GM21619 (cell line): ENCODE data around the gene TBC1D3B.
A peak's percentile ranks its signal among the peaks of the same experiment; 100 is the strongest.
"Not testable (repeated sequence)": the region's sequence is repeated elsewhere in the genome, so short reads cannot be mapped to it uniquely, and the experiment has no call there.

Experiments
- ATAC-seq: cut with Tn5 transposase; IDR thresholded peaks from one replicate; pipeline ENCODE4 v1.9.1; 2021; ENCODE audit not compliant: unreplicated experiment

Gene TBC1D3B

DNA sequence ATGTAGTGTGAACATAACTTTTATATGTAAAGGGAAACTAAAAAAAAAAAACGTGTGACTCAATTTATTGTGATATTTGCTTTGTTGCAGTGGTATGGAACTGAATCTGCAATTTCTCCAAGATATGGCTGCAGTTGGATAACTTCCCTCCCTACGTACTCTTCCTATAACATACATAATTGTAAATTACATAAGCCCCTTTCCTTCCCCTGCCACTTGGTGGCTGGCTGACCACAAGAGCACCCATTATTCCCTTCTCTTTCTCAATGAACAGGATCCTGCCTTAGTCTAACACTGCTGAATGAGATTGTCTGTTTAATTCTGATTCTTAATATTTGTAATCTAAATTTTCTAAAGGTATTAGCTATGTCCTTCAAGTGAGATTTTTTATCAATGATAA, 45.0 kb downstream of the TBC1D3B start:
- no peak for ATAC-seq

DNA sequence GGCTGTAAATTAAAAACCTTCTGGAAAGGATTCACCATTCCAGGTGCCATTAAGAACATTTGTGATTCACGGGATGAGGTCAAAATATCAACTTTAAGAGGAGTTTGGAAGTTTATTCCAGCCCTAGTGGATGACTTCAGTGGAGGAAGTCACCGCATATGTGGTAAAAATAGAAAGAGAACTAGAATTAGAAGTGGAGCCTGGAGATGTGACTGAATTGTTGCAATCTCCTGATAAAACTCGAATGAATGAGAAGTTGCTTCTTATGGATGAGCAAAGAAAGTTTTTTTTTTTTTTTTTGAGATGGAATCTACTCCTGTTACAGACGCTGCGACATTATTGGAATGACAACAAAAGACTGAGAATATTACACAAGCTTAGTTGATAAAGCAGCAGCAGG, 46.1 kb downstream of the TBC1D3B start:
- ATAC-seq = no peak

DNA sequence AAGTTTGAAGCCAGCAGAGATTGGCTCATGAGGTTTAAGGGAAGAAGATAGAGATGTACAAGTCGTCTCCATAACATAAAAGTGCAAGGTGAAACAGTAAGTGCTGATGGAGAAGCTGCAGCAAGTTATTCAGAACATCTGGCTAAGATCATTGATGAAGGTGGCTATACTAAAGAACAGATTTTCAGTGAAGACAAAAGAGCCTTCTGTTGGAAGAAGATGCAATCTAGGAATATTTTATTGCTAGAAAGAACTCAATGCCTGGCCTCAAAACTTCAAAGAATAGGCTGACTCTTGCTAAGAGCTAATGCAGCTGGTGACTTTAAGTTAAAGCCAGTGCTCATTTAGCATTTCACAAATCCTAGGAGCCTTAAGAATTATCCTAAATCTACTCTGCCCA, 46.8 kb downstream of the TBC1D3B start:
- ATAC-seq = no peak

DNA sequence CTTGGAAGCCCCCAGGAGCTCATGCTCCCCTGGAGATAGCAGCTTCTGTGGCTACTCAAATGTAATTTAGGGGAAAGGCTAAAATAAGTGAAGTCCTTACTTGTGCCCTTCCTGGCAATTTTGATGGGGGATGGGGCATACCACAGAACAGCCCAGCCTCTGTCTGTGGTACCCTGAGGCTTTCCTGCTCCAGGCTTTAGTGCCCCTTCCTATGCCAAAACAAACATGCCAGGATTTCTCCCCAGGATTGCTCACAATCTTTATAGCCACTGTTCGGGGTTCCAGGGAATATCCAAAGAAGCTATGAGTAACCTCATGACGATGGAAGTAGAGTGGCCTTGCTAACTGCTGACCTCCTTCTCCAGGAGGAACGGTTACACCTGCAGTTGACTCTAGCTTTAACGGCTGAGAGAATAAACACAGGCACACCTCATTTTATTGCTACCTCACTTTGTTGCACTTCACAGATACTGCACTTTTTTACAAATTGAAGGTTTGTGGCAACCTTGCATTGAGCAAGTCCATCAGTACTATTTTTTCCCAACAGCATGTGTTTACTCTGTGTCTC, 47.9 kb downstream of the TBC1D3B start:
- no peak for ATAC-seq

DNA sequence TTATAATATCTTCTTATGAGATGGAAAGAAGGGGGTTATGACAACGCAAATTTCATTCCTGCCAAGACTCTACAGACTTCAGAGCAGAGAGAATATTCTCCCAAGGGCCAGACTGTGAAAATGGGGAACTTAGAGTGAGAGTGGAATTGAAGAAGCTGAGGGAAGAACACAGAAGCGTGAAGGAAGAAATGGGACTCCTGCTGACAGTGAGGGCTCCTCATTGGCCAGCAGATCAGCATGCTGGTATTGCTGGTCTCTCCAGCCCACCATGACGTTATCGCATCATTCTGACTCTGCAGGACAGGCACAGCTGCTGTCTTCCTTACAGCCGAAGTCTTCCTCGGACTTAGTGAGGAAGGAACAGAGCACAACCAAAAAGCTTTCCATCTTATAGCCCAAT, 48.5 kb downstream of the TBC1D3B start:
- ATAC-seq = no peak

DNA sequence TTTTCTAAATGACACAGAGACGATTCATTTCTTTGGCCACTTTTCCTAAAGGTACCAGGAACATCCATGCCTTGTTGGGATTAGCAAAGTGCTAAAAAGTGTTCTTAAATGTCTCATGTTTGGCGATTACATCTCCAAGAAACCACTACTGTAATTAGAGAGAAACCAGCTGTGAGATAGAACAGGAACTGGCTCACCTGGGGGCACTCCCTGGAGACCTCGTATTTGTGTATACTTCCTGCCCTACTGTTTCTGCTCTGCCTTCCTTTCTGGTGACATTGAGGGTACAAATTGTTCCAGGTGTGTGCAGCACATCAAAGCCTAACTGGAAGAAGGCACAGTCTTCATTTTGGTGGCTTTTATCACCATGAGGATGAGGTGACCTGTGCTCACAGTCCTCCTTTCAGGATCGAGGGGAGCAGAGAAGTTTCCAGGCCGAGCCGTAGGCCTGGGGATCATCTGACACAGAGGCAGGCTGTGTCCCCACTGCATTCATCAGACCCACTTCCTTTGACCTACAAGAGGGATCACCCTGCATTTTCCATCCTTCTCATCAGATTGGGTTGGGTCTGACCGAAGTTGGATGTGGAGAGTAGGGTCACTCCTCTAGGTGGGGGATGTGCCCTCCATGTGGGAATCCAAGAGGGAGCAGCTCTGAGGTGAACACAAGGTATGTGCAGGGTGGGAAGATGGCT, 49.1 kb downstream of the TBC1D3B start:
- peak; percentile 53 for ATAC-seq

DNA sequence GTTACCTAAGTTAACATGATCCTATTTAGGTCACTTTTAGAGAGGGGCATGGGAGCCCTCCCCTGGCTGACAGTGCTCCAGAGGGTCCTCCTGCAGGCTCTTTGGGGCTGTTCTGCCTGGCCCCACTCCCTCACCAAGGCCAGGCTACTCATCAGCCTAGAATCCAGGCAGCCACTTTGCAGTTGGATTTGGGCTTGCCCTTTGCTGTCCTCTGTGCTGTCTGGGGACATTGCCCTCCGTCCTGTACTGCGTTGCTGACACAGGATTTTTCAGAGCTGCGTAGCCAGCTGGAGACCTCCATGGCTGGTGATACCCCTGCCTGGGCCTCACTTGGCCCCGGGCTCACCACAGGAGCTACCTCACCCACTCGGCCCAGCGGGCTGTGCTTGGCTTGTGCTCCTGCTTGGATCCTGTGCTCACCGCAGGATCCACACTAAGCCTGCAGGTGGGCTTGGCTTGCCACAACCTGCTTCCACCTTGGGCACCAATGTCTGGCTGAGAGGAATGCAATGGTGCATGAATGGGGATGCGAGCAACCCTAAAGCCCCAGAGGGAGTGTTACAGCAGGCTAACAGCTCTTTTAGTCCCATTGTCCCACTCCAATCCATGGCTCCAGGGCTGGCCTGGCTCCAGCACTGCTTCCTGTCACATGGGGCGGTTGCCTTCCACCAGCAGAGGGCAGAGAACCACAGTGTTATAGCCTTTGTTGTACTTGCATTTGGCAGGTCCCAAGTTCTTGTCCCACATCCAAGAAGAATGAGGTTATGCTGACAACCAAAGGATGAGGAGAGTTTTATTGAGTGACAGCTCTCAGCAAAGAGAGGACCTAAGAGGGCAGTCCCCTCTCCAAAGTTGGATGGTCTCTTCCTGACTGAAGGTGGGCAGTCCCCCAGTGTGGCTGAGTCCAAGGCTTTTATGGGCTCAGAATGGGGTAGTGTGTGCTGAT, 51.3 kb downstream of the TBC1D3B start:
- ATAC-seq = no peak

DNA sequence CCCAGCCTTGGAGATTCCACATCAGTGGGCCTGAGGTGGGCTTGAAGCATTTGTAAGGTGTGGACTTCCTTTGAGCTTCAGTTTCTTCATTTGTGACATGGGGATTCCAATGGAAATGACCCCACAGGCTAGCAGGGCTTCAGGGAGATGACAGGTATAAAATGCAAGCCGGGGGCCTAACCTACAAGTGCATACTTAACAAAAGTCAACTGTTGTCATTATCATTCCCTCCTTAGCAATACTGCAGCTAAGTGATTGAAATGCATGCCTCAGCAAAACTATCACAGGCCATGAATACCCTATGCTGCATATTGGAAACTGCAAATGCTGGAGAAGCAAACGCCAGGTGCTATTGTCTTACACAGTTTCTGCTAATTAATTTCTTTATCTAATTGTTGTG, 53.0 kb downstream of the TBC1D3B start:
- ATAC-seq = no peak

DNA sequence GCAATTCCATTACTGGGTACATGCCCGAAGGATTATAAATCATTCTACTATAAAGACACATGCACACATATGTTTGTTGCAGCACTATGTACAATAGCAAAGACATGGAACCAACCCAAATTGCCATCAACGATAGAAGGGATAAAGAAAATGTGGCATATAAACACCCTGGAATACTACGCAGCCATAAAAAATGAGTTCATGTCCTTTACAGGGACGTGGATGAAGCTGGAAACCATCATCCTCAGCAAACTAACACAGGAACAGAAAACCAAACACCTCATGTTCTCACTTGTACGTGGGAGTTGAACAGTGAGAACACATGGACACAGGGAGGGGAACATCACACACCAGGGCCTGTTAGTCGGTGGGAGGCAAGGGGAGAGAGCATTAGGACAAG, 55.3 kb downstream of the TBC1D3B start:
- not testable (repeated sequence) for ATAC-seq

DNA sequence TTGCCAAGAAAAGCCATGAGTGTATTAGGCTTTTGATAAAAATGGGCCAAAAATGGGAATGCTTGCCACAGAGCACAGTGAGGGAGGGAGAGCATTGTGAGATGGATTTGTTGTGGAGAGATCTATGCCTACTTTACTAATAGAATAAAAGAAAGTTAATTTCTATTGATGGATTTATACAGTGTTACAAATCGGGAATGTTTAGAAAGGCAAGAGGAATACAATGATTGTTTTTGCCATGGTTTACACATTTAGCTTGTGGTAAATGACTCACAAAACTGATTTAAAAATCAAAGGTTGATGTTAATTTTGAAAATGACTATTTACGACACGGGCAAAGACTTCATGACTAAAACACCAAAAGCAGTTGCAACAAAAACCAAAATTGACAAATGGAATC, 56.2 kb downstream of the TBC1D3B start:
- ATAC-seq = no peak

DNA sequence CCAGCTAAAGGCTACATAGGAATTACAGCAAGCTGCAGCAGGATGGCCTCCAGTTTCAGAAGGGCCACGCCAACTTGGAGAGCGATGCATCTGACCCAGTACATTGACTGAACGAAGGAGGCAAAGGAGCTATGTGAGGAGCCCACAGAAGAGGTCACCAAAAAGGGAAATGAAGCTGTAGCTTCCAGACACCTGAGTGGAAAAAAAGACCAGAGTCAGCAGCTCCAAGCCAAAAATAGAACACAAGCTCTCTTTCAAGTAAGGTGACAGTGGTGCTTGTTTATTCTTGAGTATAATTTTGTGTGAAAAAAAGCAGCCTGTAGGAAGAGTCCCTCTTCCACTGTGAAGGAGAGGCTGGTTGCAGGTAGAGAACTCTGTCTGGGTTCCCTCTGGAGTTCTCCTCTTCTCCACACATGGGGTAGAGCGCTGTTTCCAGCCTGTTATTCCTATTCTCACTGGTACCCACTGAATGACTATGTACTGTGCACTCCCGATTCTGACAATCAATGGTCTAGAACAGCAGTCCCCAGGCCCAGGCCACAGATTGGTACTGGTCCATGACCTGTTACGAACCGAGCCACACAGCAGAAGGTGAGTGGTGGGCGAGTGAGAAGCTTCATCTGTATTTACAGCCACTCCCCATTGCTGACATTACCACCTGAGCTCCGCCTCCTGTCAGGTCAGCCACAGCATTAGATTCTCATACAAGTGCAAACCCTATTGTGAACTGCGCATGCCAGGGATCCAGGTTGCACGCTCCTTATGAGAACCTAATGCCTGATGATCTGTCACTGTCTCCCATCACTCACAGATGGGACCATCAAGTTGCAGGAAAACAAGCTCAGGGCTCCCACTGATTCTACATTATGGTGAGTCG, 57.7 kb downstream of the TBC1D3B start:
- ATAC-seq = no peak

DNA sequence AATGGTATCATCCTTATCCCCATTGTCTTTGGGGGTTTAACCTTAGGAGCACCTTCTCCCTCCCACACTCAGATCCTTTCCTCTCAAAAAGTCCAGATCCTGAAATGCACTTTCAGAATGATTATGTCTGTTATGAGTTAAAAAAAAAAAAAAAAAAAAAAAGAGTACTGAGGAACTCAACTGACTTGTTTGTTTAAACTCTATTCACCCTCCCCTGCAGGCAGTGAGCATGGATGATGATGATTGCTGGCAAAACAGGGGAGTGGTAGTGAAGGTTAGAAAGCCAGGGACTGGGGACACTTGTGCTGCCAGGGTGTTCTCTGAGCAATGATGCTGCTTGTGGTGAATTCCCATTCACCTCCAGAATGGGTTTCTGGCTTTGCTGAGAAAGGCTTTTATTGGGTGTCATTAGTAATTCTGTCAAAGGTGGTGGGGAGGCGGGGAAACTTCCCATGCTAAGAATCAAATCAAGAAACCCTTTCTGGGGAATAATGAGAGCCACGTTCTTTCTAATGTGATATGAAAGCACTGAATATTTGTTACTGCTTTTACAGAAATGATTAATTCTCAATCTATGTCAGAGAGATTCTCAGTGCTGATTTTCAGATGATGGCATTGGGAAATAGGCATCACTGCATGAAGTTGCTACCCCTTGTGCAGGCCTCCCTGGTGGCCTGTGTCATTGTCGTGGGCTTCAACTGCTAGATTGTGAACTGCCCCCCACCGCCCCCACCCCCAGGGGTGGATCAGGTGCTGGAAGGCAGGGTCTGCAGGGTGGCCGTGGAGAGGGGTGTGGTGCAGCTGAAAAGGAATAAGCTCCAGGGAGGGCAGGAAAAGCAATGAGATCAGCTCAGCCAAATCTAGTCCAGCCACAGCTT, 58.7 kb downstream of the TBC1D3B start:
- ATAC-seq = no peak
